NCI-H2107 (cell line): ENCODE data around the gene CAMSAP1.
A peak's percentile ranks its signal among the peaks of the same experiment; 100 is the strongest.
"Not testable (repeated sequence)": the region's sequence is repeated elsewhere in the genome, so short reads cannot be mapped to it uniquely, and the experiment has no call there.

Experiments
- DNase-seq: peaks from one replicate; lab custom pipeline; 2025; lab: John Stamatoyannopoulos, UW

Gene CAMSAP1

GRCh38 chr9:135907431-135908092, at the start of gene CAMSAP1:
TSS of gene CAMSAP1 (minus strand) at chr9:135907546. CDS start at chr9:135907159, 387 bp downstream.
- DNase-seq = peak; percentile 93

- no peak for DNase-seq
These were observed 49.4 kb upstream of the CAMSAP1 start for GRCh38 chr9:135956802-135957174.

DNA sequence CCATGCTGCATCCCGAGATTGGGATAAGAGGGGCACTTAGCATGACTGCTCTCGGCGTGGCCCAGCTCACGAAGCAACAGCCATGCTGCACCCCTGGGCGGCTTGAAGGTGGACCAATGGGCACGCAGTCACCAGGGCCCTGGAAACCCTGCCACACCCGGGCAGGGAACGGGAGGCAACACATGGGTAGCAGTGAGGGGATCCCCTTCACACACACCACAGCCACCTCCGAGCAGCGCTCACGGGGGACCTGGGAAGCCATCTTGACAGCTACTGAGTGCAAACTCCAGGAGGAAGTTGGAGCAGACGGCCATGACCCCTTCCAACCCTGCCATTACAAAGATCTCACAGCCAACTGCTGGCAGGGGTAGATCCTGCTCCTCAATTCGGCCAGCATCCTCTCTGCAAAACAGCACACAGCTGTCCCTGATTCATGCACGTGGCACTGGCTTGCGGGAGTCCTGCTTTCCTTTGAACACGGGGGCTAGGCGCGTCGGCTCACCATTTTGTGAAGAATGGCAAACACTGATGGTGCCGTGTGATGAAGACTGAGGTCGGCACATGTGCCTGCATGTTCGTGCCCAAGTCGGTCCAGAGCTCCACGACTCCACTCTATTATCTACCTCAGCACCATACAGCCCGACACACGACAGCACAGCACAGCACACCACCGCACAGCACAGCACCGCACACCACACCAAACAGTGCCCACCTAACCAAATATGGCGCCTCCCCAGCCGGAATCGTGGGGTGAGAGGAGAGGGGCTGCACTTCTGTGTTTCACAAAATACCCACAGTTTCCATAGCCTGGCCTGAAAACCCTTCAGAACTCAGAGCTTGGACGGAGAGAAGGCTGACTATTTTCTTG, 48.8 kb upstream of the CAMSAP1 start:
- DNase-seq = no peak

GRCh38 chr9:135952664-135953206, 45.4 kb upstream of the CAMSAP1 start:
- DNase-seq = no peak

GRCh38 chr9:135951889-135952663, 44.7 kb upstream of the CAMSAP1 start:
- DNase-seq = peak; percentile 48

GRCh38 chr9:135951310-135951709, 44.0 kb upstream of the CAMSAP1 start:
- not testable (repeated sequence) for DNase-seq

- not testable (repeated sequence) for DNase-seq
These were observed 43.5 kb upstream of the CAMSAP1 start for GRCh38 chr9:135950841-135951240.

DNA sequence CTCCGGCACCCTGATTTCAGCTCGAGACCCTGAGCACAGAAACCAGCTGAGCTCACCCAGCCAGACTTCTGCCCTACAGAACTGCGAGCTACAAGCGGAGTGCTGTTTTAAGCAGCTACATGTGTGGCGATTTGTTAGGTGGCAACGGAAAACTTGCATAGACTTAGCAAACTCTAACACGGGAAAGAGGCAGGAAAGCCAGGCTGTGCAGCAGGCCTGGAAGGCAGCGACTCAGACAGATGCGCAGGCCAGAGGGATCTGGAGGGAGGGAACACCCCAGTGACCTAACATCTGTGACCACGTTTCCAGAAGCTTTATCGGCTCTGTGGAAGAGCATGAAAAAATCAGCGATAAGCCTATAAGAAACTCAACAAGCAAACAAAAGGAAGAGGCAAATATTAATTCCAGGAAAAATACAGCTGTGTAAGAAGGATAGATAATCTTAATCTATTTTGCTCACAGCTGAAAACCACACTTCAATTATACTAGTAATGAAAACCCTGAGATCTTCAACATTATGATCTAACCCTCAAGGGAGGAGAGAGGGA, 42.9 kb upstream of the CAMSAP1 start:
- DNase-seq = no peak

- DNase-seq = no peak
These were observed 42.3 kb upstream of the CAMSAP1 start for GRCh38 chr9:135949501-135950134.

DNA sequence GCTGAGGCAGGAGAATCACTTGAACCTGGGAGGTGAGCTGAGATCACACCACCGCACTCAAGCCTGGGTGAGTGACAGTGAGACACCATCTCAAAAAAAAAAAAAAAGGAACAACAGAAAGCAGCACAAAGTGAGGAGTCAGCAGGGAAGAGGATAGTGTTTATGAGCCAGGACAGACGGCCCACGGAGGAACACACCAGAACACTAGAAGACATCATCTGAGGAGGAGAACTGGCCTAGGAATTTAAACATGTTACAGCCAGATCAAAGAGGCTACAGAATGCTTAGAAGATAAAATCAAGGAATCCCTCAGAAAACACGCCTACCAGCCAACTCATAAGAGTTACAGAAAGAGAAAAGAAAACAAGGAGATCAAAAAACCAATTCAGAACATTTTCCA, 41.6 kb upstream of the CAMSAP1 start:
- no peak for DNase-seq

DNA sequence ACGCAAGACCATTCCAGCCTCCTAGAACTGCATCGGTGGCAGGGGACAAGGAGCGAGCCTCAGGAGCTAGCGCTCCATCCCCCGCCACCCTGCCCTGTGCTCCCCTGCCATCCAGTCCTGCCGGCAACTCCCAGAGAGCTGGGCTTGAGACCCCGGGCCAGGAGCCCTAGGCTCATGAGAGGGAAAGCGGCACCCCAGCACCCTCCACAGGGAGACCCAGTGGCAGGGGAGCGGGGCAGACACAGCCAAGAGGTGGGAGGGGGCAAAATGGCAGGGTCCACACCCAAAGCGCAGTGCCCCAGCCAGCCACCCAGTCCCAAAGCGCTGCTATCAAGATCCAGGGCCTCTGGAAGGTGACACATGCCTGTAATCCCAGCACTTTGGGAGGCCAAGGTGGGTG, 41.1 kb upstream of the CAMSAP1 start:
- DNase-seq = no peak

GRCh38 chr9:135947582-135947981, 40.2 kb upstream of the CAMSAP1 start:
- no peak for DNase-seq

DNA sequence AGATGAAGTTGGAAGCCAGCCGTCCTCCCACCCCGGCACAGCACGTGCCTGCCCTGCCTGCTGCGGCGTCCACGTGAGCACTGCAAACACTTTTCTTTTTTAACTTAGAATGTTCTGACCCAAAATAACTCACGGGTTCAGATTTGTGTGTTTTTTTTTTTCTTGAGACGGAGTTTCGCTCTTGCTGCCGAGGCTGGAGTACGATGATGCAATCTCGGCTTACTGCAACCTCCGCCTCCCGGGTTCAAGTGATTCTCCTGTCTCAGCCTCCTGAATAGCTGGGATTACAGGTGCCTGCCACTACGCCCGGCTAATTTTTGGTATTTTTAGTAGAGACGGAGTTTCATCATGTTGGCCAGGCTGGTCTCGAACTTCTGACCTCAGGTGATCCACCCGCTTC, 39.8 kb upstream of the CAMSAP1 start:
- DNase-seq = not testable (repeated sequence)

- no peak for DNase-seq
These were observed 39.1 kb upstream of the CAMSAP1 start for GRCh38 chr9:135946392-135946994.

DNA sequence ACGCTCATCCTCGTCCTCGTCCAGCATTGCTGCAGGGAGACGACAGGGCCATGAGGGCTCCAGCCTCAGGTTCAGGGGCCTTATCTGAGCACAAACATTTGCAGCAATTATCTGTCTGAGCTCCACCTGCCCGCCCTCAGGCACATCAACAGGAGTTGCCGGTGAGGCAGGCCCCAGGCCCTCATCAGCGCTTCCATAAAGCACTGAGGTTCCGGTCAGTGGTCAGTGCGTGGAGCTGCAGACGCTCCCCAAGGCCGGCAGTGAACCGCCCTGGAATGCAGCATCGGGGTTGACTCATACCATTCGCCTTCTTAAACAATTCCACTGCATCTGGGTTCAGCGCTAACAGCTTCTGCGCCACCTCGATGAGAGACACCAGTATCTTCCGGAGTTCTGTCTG, 38.6 kb upstream of the CAMSAP1 start:
- no peak for DNase-seq

GRCh38 chr9:135944444-135945252, 37.3 kb upstream of the CAMSAP1 start:
- DNase-seq = no peak

- DNase-seq = not testable (repeated sequence)
These were observed 36.3 kb upstream of the CAMSAP1 start for GRCh38 chr9:135943604-135944003.

DNA sequence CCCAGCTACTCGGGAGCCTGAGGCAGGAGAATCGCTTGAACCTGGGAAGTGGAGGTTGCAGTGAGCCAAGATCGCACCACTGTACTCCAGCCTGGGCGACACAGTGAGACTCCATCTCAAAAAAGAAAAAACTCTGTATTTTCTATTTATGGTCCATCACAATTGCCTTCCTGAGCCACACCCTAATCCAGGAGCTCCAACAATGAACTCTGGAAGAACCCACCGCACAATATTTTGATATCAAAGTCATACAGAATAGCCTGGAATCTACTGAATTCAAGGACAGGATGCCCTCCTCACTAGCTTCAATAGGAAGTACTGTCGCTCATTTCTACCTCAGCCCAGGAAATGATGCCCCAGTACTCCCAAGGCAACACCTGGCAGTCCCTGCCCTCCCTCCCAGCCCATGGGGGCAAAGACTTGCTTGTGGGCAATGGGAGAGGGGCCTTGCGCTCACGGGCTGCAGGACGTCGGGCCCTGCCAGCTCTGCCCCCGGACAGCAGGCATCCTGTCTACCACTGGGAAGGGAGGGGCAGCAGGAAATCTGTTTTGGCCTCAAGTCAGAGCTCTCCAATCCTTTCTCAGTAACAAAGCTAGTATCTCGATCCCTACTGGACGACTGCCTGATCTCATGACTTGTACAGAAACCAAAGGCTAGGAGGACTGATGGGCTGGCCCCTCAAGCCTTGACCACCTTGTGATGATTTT, 34.1 kb upstream of the CAMSAP1 start:
- DNase-seq = no peak
